Measurements from ENCODE around the gene MBD1.
"Not testable (repeated sequence)": the region's sequence is repeated elsewhere in the genome, so short reads cannot be mapped to it uniquely, and the experiment has no call there.

The MBD1 gene

DNA sequence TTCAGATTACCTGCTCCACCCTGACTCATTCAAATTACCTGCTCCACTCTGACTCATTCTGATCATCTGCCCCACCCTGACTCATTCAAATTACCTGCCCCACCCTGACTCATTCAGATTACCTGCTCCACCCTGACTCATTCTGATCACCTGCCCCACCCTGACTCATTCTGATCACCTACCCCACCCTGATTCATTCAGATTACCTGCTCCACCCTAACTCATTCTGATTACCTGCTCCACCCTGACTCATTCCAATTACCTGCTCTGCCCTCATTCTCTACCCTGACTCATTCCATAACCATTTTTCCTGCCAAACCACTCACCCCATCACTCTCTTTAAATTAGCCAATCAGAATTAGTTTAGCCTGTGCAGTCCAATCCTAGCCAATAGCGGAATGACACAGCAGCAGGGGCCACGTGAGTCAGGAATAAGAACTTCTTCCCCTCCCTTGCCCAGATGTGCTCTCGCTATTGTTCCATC lies 41.2 kb downstream of the MBD1 start:
- no peak for DNase-seq (ENCODE audit: low read depth, low spot score)
- Histone ChIP-seq H3K4me3 (no peak overlapping the region), H3K9me3 (ENCODE audit: low read depth, low read length) (no peaks in the 10 kb centered on the region), H3K27ac (no peak overlapping the region), H3K9ac (ENCODE audit: insufficient read length) (no peak overlapping the region), H3K36me3 (ENCODE audit: insufficient read depth, low read length) (no peaks in the 10 kb centered on the region)
- TF ChIP-seq FOXP2 (optimal IDR thresholded peaks at IDR 0.05; ENCODE audit: control extremely low read depth, extremely low read length, insufficient read depth): no peak

DNA sequence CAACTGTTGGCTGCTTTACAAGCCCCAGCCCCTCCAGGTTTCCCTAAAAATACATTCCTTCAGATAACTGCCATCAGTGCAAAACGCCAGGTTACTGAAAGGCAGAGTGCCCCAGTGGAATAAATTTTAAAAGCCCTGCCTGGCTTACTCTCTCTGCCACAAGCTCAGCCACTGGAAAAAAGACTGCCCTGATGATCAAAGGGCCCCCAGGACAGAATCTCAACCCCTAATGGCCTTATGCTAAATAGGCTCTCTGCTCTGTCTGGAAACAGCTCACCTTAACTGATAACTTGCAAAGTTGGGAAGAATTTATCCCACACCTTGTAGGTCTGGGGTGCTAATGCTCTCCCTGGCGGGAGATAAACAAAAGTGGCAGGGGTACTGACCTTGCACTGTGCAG lies 48.9 kb downstream of the MBD1 start:
- H3K4me3 ChIP-seq: no peak overlapping the region
- H3K27ac ChIP-seq: no peak overlapping the region
- no peaks in the 10 kb centered on the region for H3K9me3 ChIP-seq (ENCODE audit: low read depth, low read length)
- no peak overlapping the region for H3K9ac ChIP-seq (ENCODE audit: insufficient read length)
- no peak for DNase-seq (ENCODE audit: low read depth, low spot score)
- no peaks in the 10 kb centered on the region for H3K36me3 ChIP-seq (ENCODE audit: insufficient read depth, low read length)
- TF ChIP-seq EZH2 (IDR thresholded peaks at IDR 0.05): no peak
- no peak for TF ChIP-seq FOXP2 (optimal IDR thresholded peaks at IDR 0.05; ENCODE audit: control extremely low read depth, extremely low read length, insufficient read depth)
- TF ChIP-seq POLR2AphosphoS5 (IDR thresholded peaks at IDR 0.05; ENCODE audit: borderline replicate concordance, low read depth, low read length): no peak

GRCh38 chr18:50231621-50232020 lies 49.7 kb downstream of the MBD1 start:
- no peak overlapping the region for H3K9ac ChIP-seq (ENCODE audit: insufficient read length)
- DNase-seq (ENCODE audit: low read depth, low spot score): no peak
- no peaks in the 10 kb centered on the region for H3K9me3 ChIP-seq (ENCODE audit: low read depth, low read length)
- no peaks in the 10 kb centered on the region for H3K36me3 ChIP-seq (ENCODE audit: insufficient read depth, low read length)
- H3K27ac ChIP-seq: no peak overlapping the region
- TF ChIP-seq FOXP2 (optimal IDR thresholded peaks at IDR 0.05; ENCODE audit: control extremely low read depth, extremely low read length, insufficient read depth) (no peak), POLR2AphosphoS5 (IDR thresholded peaks at IDR 0.05; ENCODE audit: borderline replicate concordance, low read depth, low read length) (no peak), EZH2 (IDR thresholded peaks at IDR 0.05) (no peak)
- H3K4me3 ChIP-seq: no peak overlapping the region

- not testable (repeated sequence) for DNase-seq (ENCODE audit: low read depth, low spot score); H3K36me3 ChIP-seq (ENCODE audit: insufficient read depth, low read length); H3K9ac ChIP-seq (ENCODE audit: insufficient read length); H3K27ac ChIP-seq; H3K9me3 ChIP-seq (ENCODE audit: low read depth, low read length); H3K4me3 ChIP-seq
Measured at GRCh38 chr18:50220249-50220648, 61.1 kb downstream of the MBD1 start.

All from SK-N-MC (cell line).